ENCODE measurements around the gene OR1N2.
"Not testable (repeated sequence)": the region's sequence is repeated elsewhere in the genome, so short reads cannot be mapped to it uniquely, and the experiment has no call there.

OR1N2 gene, protein sequence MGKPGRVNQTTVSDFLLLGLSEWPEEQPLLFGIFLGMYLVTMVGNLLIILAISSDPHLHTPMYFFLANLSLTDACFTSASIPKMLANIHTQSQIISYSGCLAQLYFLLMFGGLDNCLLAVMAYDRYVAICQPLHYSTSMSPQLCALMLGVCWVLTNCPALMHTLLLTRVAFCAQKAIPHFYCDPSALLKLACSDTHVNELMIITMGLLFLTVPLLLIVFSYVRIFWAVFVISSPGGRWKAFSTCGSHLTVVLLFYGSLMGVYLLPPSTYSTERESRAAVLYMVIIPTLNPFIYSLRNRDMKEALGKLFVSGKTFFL

DNA sequence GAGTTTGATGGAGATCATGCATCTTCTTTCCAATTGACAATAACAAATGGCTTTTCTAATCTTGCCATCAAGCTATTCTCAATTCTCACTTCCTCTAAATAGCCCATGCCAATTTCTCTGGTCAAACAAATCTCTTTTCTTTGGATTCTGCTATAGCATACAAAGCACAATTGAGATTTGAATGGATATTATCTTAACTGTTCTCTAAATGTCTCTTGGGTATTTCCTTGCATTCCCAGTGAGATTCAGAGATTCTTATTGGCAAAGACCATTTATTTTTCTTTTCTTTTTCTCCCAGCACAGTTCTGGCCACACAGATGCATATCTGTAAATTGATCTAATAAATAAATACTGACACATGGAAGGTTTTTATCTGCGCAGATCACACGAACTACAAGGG, at the start of gene OR1N2:
Gene OR1N2 (plus strand): TSS at position 301 of the 400 bp plus-strand sequence. CDS start 100 bp downstream, outside the sequence.
- no peak for DNase-seq

DNA sequence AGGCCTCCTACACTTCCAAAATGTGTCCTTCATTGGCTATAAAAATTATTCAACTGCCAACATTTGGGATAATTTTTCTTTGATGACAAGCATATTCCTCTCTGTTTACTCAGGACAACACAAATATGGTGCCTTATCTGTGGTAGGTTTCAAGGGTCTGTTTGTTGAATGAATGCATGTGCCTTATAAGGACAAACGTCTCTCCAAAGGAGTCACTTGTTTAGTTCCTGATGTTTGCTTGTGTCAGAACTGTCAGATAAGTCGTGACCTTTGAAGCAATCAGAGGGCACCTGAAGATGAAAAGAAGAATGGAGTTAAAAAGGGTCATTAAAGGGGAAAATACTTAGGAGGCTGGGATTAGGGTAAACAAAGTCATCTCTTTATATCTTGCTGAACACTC, 45.9 kb upstream of the OR1N2 start:
- no peak for DNase-seq

DNA sequence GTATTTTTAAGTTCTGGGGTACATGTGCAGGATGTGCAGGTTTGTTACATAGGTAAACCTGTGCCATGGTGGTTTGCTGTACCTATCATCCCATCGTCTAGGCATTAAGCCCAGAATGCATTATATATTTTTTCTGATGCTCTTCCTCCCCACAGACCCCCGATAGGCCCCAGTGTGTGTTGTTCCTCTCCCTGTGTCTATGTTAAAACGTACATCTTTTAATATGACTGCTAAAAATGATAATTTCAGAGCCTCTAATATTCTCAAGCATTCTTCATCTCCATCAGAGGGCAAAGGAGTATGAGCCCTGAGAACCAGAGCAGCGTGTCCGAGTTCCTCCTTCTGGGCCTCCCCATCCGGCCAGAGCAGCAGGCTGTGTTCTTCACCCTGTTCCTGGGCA, 42.4 kb upstream of the OR1N2 start, which contains the start of gene OR1J2:
Gene OR1J2 (plus strand): TSS at position 301 of the 400 bp plus-strand sequence. CDS start 0 bp downstream, at position 301.
- DNase-seq = no peak

DNA sequence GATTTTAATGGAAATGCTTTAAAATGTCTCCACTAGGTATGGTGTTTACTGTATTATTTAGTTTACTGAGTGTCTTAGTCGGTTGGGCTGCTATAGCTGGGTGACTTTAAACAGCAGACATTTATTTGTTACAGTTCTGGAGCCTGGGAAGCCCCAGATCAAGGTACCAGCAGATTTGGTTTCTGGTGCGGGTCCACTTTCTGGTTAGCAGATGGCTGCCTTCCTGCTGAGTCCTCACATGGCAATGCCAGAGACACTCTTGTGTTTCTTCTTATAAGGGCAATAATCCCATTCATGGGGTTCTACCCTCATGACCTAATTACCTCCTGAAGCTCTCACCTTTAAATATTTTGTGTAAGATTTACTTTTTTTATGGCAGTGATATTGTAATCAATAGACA, 34.7 kb upstream of the OR1N2 start:
- no peak for DNase-seq

DNA sequence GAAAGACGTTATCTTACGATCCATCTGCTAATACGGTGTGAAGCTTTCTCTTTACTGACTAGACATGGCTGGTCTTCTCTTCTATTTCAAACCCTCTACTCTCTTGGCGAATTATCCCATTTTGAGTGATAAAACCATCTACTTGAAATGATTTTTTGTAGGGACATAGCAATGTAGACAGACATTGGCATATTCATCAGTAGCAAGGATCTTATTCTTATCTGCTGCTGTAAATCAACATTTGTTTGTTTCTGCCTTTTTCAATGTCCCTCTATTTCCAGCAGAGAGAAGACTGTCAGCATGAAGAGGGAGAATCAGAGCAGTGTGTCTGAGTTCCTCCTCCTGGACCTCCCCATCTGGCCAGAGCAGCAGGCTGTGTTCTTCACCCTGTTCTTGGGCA, 34.1 kb upstream of the OR1N2 start, which contains the start of gene OR1J4:
Gene OR1J4 (plus strand): TSS at position 301 of the 400 bp plus-strand sequence. CDS start 0 bp downstream, at position 301.
- DNase-seq = no peak

DNA sequence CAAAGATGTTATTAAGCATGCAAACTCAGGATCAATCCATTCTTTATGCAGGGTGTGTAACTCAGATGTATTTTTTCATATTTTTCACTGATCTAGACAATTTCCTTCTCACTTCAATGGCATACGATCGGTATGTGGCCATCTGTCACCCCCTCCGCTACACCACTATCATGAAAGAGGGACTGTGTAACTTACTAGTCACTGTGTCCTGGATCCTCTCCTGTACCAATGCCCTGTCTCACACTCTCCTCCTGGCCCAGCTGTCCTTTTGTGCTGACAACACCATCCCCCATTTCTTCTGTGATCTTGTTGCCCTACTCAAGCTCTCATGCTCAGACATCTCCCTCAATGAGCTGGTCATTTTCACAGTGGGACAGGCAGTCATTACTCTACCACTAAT, 33.5 kb upstream of the OR1N2 start:
- DNase-seq = no peak

DNA sequence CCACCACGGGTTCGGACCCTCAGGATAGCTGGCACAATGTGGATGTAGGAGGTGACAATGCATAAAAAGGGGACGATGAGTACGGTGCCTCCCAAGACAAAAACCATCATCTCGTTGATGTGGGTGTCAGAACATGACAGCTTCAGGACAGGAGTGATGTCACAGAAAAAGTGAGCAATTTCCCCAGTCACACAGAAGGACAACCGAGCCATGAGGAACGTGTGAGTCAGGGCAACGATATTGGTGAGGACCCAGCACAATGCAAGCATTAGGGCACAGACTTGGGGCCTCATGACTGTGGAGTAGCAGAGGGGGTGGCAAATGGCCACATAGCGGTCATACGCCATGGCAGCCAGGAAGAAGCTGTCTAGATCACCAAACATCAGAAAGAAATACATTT, 26.3 kb upstream of the OR1N2 start:
- DNase-seq = no peak

DNA sequence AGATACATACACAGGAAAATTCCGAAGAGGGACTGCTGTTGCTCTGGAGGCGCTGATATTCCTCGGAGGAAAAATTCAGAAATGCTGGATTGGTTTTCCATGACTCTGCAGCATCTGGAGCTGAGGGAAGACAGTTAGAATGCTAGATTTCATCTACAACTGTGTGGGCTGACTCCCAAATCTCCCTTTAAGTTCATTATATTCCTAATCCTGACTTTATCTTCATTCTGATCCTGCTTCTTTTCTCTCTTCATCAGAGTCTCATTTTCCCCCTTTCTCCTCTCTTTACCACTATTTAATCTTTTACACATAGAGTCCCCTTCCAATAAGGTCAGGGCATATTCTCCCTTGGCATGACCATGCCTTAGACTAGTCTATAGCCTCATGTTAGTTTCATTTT, 25.7 kb upstream of the OR1N2 start, which contains the start of gene OR1N1:
Gene OR1N1 (minus strand): TSS at position 101 of the 400 bp plus-strand sequence. CDS start 0 bp downstream, at position 101.
- no peak for DNase-seq

DNA sequence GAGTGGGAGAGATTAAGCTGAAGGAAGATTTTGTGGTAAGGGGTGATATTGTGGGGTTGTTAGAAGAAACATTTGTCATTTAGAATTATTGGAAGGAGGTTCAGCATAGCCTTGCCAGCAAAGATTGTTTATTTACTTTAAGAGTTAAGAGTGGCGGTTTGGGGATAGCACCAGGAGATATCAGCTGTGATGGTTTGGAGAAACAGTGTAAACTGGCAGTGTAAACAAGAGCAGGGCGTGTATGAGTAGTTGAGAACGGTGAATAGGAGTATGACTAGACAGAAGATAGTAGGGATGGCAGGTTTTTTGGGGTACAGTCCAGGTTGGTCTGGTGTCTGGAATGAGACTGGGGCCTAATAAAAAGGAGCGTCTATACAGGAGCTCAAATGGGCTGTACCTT, 21.8 kb upstream of the OR1N2 start:
- DNase-seq = not testable (repeated sequence)

DNA sequence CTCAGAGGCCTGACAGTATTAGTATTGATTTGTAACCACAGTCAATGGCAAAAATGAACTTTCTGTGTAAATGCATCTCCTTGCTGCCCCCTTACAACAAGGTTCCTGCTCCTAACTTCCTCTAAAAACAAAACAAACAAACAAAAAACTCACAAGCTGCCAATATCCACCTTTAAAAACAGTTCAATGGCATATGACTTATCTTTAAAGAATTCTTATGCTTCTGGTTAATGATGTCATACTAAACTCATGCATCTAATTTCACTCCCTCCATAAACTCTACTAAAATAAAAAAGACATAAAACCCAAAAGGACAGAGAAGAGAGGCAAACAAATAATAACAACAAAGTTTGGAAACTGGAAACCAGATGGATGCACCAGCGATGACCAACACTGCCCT, 16.8 kb upstream of the OR1N2 start:
- DNase-seq = no peak

DNA sequence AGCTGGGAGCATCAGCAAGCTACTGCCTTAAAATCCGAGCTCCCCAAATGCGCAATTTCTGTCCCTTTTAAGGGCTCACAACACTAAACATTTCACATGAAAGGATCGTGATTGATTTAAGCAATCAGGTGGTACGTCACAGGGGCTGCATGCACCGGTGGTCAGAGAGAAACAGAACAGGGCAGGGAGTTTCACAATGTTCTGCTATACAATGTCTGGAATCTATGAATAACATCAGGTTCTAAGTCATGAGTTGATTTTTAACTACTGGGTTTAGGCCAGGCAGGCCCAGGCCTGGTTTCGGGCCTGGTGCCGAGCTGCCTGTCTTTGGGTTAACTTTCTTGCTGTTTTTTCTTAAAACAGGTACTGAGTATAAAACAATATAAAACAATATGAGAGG, 15.8 kb upstream of the OR1N2 start:
- not testable (repeated sequence) for DNase-seq

DNA sequence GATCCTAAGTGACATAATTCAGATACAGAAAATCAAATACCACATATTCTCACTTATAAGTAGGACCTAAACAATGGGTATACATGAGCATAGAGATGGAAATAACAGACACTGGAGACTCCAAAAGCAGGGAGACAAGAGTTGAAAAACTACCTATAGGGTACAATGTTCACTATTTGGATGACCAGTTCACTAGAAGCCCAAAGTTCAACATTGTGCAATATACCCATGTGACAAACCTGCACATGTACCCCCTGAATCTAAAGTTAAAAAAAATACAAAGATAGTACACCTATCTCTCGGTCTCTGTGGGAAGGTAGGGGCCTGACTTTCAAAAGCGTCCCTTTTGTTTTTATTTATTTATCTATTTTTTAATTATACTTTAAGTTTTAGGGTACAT, 14.2 kb upstream of the OR1N2 start:
- DNase-seq = no peak

DNA sequence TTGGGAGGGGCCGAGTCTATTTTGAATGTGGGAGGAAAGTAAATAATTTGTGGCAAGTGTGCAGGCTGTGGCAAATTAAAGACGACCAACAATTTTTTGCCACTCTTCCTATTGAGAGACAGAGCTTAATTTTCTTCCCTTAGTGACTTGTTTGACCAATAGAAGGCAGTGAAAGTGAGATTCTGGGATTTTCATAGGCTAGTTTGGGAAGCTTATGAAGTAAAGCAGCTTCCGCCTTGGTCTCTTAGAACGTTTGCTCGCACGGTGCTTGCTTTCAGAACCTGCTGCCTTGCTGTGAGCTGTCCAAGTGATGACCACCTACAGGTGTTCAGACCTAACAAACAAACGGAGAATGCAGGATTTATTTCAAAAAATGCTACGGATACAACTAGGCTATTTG, 6.7 kb upstream of the OR1N2 start:
- DNase-seq = no peak

DNA sequence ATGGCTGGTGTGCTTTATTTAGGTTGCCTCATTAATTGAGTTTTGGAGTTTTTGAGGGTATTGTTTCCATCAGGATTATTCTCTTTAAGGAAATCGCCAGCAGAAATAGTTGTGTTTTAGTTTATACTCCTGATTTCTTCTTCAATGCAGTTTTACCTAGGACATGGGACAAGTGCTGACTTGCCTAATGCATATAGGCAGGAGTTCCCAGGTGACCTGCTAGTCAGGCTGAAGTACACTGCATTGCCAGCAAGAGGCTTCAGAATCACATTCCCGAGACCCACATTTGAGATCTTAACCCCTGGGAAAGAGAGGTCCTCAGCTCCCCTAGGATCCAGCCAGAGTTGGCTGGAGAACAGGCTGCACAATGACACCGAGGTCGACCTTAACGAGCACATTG, 1.5 kb upstream of the OR1N2 start:
- DNase-seq = no peak

DNA sequence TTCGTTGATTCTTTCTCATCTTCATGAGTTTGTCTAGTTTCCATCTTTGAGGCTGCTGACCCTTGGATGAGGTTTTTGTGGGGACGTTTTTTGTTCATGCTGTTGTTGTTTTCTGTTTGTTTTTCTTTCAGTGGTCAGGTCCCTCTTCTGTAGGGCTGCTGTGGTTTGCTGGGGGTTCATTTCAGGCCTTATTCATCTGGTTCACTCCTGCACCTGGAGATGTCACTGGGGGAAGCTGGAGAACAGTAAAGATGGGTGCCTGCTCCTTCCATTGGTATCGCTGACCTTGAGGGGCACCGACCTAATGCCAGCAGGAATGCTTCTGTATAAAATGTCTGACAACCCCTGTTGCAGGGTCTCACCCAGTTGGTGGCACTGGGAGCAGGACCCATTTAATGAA, 8.5 kb downstream of the OR1N2 start:
- no peak for DNase-seq

DNA sequence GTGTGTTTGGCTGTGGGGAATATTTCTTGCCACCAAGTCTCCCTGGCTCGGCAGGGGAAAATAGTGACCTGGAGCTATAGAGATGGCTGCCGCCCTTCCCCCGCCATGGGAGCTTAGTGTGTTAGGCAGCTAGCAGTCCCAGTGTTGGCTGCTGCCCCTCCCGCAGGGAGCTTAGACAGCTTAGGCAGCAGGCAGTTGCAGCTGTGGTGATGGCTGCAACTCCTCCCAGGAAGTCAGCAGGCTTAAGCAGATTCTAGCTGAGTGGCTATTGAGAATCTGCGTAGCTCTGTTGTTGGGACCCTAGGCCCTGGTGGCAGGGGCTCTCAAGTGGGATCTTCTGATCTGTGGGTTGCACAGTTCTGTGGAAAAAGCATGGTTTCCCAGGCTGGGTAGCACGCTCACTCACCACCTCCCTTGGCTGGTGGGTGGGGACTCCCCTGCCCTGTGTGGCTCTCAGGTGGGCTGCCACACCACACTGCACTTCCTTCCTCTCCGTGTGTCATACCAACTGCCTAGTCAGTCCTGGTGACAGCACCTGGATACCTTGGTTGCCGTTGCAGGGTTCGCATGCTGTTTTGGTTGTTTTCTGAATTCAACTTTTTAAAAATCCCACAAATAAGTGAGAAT, 9.3 kb downstream of the OR1N2 start:
- DNase-seq = no peak

DNA sequence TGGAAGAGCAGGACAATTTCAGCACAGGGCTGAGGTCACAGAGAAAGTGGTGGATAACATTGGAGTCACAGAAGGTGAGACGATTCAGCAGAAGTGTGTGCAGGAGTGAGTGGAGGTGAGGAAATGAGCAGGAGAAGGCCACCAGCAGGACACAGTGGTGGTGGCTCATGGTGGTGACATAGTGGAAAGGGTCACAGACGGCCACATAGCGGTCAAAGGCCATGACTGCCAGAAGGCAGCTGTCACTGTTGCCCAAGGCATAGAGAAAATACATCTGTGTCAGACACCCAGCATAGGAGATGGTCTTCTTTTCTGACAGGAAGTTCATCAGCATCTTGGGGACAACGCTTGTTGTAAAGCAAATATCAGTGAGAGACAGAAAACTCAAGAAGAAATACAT, 15.0 kb downstream of the OR1N2 start:
- no peak for DNase-seq

DNA sequence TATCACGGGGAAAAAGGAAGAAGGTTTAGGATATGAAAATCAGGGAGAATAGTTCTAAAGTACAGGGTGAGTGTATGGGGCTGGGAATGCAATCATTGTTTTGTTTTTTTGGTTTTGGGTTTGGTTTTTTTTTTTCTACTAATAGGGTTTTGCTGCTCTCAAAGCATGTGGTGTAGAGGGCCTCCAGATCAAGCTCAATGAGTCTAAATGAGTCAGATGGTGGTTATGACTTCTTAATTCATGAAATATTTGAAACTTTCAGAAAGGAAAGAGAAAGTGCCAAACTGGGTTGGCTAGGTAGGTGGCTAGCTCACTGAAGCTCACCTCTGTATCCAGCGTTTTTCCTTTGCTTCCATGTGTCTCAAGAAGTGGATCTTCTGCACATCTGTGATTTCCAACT, 19.5 kb downstream of the OR1N2 start:
- no peak for DNase-seq

DNA sequence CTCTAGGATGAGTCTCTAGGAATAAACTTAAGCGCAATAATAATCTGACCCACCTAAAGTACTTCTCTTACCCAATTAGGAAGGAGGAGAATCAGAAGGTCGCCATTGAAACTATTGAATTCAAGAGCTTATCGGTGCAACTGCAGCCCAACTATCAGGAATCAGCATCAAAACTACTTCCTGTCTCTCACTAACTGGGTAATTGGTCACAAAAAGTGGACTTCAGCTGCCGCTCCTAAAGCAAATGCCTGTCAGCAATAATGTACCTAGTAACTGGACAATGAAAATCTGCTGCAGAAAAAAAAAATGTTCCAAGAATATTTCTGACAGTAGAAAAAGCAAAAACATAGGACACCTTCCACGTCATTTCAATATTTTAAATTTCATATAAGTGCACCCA, 27.0 kb downstream of the OR1N2 start:
- no peak for DNase-seq

DNA sequence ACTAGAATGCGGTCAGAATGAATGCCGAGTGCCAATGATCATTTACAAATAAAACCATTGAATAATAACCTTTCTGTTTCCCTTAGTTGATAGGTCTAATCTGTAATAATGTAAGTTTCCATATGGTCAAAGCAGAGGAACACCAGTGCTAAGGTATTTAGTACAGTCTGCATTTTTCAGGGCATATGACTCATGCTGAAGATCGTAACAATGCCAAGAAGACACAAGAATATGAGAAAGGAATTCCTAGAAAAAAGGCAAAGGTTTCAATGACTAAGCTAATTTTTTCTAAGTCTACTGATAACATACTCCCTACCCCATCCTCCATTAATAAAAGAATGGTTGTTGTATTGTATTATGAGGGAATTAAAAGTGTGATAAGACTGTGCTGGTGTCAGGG, 27.4 kb downstream of the OR1N2 start:
- DNase-seq = no peak

DNA sequence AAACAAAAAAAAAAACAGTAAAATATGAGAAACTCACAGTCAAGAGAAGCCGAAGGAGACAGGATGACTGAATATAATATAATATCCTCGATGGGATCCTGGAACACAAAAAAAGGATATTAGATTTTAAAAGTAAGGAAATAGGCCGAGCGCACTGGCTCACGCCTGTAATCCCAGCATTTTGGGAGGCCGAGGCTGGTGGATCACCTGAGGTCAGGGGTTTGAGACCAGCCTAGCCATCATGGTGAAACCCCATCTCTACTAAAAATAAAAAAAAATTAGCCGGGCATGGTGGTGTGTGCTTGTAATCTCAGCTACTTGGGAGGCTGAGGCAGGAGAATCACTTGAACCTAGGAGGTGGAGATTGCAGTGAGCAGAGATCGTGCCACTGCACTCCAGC, 30.4 kb downstream of the OR1N2 start, which contains the start of gene OR1L8:
Gene OR1L8 (minus strand): TSS at position 101 of the 400 bp plus-strand sequence. CDS start 14,907 bp downstream, outside the sequence.
- not testable (repeated sequence) for DNase-seq
